CD4-positive, alpha-beta T cell treated with Interferon gamma for 1 hour (primary cell): ENCODE results near the gene TRMT13.
"Not testable (repeated sequence)": the region's sequence is repeated elsewhere in the genome, so short reads cannot be mapped to it uniquely, and the experiment has no call there.

ENCODE experiments used
- DNase-seq: peaks from one replicate; pipeline ENCODE4 v3.0.0-alpha.2; 2020

TRMT13 gene

DNA sequence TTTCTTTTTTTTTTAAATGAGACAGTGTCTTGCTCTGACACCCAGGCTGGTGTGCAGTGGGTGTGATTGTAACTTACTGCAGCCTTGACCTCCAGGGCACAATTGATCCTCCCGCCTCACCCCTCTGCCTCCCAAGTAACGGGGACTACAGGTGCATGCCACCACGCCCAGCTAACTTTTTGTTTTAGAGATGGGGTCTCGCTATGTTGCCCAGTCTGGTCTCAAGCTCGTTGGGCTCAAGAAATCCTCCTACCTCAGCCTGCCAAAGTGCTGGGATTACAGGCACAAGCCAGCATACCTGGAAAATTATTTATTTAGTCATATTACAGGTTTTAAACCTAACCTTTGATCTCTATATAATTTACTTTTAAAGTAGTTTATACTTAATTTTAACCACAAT, 31.7 kb downstream of the TRMT13 start:
- DNase-seq = no peak

DNA sequence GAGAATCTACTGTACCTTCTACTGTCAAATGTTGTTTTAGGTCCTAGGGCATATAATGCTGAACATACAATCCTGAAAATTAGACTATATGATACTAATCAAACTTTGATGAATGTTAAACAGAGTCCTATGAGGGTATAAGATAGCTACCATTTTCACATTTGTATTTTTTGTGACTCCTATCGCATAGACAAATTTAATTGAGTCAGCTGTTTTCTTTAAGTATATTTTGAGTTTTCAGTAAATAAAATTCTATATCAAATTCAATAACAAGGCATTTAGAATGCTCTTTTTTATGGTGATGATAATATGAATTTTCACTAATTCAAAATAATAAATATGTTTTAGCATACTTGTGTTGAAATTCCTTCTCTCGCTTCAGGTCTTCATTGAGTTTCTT, 35.1 kb downstream of the TRMT13 start:
- no peak for DNase-seq

DNA sequence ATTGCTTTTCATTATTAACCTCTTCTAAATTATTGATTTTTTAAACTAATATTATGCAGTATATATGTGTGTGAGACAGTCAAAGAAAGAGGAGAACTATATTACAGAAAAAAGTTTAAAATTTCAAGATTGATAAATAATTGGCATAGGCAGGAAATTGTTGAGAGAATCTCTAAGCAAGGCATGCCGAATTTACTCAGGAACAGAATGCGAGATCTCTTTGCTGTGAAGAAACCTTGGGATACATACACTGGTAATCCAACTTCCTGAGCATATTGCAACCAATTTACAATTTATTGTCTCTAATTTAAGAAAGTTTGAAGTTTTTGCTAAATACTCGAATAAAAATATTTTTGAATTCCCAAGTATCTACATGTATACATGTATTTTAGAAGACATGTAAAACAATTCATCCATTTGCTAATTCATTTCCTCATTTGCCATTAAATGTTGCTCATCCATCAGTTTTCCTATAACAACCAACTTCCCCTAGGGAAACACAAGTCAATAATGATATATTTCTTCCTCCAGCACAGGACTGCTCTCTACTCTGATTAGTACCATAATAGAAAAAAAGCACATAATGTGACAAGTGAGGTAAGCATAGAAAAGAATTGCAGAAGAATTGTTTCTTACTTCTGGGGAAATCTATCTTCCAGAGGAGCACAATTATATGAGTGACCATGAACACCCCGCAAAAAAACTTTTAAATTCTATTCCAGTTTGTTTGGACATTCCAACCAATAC, 44.5 kb downstream of the TRMT13 start:
- DNase-seq = no peak

DNA sequence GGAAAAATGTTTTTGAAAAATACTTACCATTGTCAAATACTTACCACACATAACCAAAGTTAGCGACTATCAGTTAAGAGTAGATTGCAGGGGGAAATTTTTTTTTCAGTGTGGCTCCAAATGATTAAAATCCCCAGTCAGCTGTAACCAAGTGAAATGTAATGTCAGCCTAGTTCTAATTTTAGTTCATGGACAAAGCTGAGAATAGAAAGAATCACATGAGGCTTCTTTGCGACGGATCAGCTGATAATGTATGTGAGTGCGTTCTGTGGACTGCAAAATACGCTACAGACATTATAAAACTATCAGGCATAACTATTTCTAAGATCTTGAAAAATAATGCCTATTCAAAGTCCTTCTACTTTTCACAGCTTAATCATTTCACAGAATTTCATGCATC, 45.1 kb downstream of the TRMT13 start, which contains the start of gene LRRC39:
Gene LRRC39, minus strand, starts transcription at position 166 of the 400 bp plus-strand sequence. CDS start 9,740 bp downstream, outside the sequence.
- DNase-seq = no peak

DNA sequence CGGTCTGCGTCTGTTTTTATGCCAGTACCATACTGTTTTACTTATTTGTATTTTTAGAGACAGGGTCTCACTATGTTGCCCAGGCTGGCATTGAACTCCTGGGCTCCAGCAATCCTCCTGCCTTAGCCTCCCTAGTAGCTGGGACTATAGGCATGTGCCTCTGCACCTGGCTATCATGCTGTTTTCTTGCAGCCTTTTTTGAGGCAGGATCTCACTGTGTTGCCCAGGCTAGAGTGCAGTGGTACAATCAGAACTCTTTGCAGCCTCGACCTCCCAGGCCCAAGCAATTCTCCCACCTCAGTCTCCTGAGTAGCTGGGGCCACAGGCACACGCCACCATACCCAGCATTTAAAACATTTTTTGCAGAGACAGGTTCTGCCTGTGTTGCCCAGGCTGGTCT, 50.4 kb downstream of the TRMT13 start:
- DNase-seq = no peak

DNA sequence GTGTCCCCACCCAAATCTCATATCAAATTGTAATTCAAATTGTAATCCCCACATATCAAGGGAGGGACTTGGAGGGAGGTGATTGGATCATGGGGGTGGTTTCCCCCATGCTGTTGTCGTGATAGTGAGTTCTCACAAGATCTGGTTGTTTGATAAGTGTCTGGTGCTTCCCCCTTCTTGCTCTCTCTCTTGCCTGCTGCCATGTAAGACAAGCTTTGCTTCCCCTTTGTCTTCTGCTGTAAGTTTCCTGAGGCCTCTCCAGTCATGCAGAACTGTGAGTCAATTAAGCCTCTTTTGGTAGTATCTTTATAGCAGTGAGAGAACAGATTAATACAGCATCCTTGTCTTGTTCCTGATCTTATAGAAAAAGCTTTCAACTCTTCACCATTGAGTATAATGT, 51.6 kb downstream of the TRMT13 start:
- peak; percentile 16 for DNase-seq

DNA sequence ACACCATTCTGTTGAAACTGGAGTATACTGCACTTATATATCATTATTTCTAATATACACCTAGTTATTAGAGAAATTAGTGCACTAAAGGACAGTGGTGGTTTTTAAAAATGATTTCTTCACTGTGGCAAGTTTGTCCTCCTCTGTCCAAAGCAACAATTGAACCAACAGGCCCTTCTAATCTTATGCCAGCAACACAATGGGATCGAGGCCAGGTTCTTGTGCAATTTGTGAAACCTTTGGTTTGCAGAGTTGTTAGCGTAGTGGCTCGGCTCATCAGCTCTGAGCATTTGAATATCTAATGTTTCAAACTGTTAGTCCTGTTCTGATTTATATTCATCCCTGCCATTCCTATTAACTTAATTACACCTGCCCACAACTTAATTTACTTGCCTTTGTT, 54.9 kb downstream of the TRMT13 start:
- no peak for DNase-seq

DNA sequence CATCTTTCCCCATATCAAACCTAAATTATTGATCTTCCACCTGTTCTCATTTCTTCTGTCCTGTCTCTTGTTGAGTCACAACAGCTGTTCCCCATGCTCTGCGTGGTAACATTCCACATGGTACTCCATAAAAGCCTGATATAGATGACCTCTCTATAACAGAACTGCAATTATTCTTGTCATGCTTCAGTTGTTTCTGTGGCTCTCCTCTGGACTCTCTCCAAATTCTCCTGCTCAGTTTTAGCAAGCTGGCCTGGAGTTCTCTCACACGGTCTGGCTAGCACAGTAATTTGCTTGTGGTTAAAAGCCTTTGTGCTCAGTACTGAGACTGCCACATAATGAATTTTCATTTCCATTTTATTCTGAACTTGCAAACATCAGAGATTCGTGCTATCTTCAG, 55.7 kb downstream of the TRMT13 start:
- no peak for DNase-seq

DNA sequence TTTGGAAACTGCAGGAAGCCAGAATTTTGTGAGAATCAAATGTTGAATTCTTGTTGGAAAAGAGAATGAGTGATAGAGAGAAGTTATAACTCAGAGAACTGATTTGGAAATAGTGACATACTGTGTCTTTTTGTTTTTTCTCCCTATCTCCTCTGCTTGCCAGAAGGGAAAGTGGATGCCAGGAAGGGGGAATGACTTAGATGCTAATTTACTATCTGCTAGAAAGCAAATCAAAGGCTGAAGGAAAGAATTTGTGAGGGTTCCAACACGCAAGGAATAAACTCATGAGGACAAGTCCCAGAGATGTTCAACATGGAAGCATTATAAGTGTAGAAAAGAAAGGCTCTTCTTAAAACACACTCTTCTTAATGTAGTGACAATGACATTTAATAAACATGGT, 65.6 kb downstream of the TRMT13 start:
- DNase-seq = no peak

DNA sequence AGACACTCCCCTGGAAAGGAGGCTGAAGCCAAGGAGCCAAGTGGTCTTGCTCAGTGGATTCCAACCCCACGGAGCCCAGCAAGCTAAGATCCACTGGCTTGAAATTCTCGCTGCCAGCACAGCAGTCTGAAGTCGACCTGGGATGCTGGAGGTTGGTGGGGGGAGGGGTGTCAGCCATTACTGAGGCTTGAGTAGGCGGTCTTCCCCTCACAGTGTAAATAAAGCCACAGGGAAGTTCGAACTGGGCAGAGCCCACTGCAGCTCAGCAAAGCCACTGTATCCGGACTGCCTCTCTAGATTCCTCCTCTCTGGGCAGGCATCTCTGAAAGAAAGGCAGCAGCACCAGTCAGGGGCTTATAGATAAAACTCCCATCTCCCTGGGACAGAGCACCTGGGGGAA, 67.1 kb downstream of the TRMT13 start:
- not testable (repeated sequence) for DNase-seq
